Subcutaneous adipose tissue (tissue), 4 donors: ENCODE results near the gene FAM3D. TPM values are rescaled to one million over a fixed set of nuclear protein-coding genes. Genes with fewer than 3 reads are reported as not detected.

Source experiments
- CTCF ChIP-seq: fragments of 450-650 bp; IDR thresholded peaks from one replicate; pipeline ENCODE4 v1.5.1; 2016; ENCODE audit warnings: low read depth, mild to moderate bottlenecking, control low read depth, antibody characterized with exemption, moderate library complexity
- total RNA-seq, 4 donors: library from RNA; depleted of rRNA; stranded (reverse); fragments of >200 nt; gene quantifications; one replicate each; pipeline ENCODE4 v1.1.0, GENCODE V29; 2016

Gene FAM3D
- total RNA-seq, 4 donors from 2014 or later, result not detected

GRCh38 chr3:58612830-58613229, 53.7 kb downstream of the FAM3D start:
- TF ChIP-seq CTCF, result no peak

GRCh38 chr3:58609990-58610389, 56.6 kb downstream of the FAM3D start:
- no peak for TF ChIP-seq CTCF

- no peak for TF ChIP-seq CTCF
Observed at GRCh38 chr3:58608648-58609047, 57.9 kb downstream of the FAM3D start.

- no peak for TF ChIP-seq CTCF
Observed at GRCh38 chr3:58607816-58608215, 58.8 kb downstream of the FAM3D start.

- no peak for TF ChIP-seq CTCF
Observed at GRCh38 chr3:58606693-58607092, 59.9 kb downstream of the FAM3D start.

GRCh38 chr3:58604031-58604430, 62.5 kb downstream of the FAM3D start:
- no peak for TF ChIP-seq CTCF

GRCh38 chr3:58603606-58604005, 63.0 kb downstream of the FAM3D start:
- TF ChIP-seq CTCF, result no peak

GRCh38 chr3:58597770-58598310, 68.7 kb downstream of the FAM3D start:
- TF ChIP-seq CTCF, result no peak
